ENCODE measurements around the gene PHYHD1.

Gene PHYHD1

GRCh38 chr9:128902351-128903078 lies 18.3 kb upstream of the PHYHD1 start:
- DNase-seq: no peak
- Histone ChIP-seq H3K4me3 (ENCODE audit: low read depth, low read length) (no peak overlapping the region), H3K27me3 (replicated peaks) (no peaks in the 10 kb centered on the region), H3K27ac (no peak overlapping the region), H3K36me3 (replicated peaks) (peaks cover 14% of the 10 kb centered on the region)
- in situ Hi-C loops (cut with HindIII; ENCODE audit: low pct_ligation_motif_present, low sequenced_read_pairs): no loop called here
- no peak for TF ChIP-seq CTCF (IDR thresholded peaks at IDR 0.05; ENCODE audit: low read depth, low read length, missing control alignments)

GRCh38 chr9:128903079-128903461 lies 17.7 kb upstream of the PHYHD1 start:
- no peak for TF ChIP-seq CTCF (IDR thresholded peaks at IDR 0.05; ENCODE audit: low read depth, low read length, missing control alignments)
- peaks cover 19% of the 10 kb centered on the region for H3K36me3 ChIP-seq (replicated peaks)
- H3K4me3 ChIP-seq (ENCODE audit: low read depth, low read length): no peak overlapping the region
- no peak overlapping the region for H3K27ac ChIP-seq
- DNase-seq: no peak
- in situ Hi-C loops (cut with HindIII; ENCODE audit: low pct_ligation_motif_present, low sequenced_read_pairs): no loop called here
- H3K27me3 ChIP-seq (replicated peaks): no peaks in the 10 kb centered on the region

GRCh38 chr9:128903871-128904620 lies 16.7 kb upstream of the PHYHD1 start:
- peak overlapping the region; percentile 73 for H3K27ac ChIP-seq
- in situ Hi-C loops (cut with HindIII; ENCODE audit: low pct_ligation_motif_present, low sequenced_read_pairs): no loop called here
- peak; percentile 56 for DNase-seq
- TF ChIP-seq CTCF (IDR thresholded peaks at IDR 0.05; ENCODE audit: low read depth, low read length, missing control alignments): no peak
- H3K27me3 ChIP-seq (replicated peaks): no peaks in the 10 kb centered on the region
- H3K36me3 ChIP-seq (replicated peaks): peaks cover 23% of the 10 kb centered on the region
- H3K4me3 ChIP-seq (ENCODE audit: low read depth, low read length): no peak overlapping the region

GRCh38 chr9:128905964-128906363 lies 14.8 kb upstream of the PHYHD1 start:
- Histone ChIP-seq H3K27ac (no peak overlapping the region), H3K36me3 (replicated peaks) (peaks cover 36% of the 10 kb centered on the region), H3K4me3 (ENCODE audit: low read depth, low read length) (no peak overlapping the region), H3K27me3 (replicated peaks) (no peaks in the 10 kb centered on the region)
- no peak for DNase-seq
- in situ Hi-C loops (cut with HindIII; ENCODE audit: low pct_ligation_motif_present, low sequenced_read_pairs): no loop called here
- TF ChIP-seq CTCF (IDR thresholded peaks at IDR 0.05; ENCODE audit: low read depth, low read length, missing control alignments): no peak

GRCh38 chr9:128906741-128907140 lies 14.0 kb upstream of the PHYHD1 start:
- no peak overlapping the region for H3K4me3 ChIP-seq (ENCODE audit: low read depth, low read length)
- no peak for DNase-seq
- in situ Hi-C loops (cut with HindIII; ENCODE audit: low pct_ligation_motif_present, low sequenced_read_pairs): no loop called here
- peaks cover 39% of the 10 kb centered on the region for H3K36me3 ChIP-seq (replicated peaks)
- TF ChIP-seq CTCF (IDR thresholded peaks at IDR 0.05; ENCODE audit: low read depth, low read length, missing control alignments): no peak
- no peak overlapping the region for H3K27ac ChIP-seq
- no peaks in the 10 kb centered on the region for H3K27me3 ChIP-seq (replicated peaks)

All from brain microvascular endothelial cell (primary cell).